T1000 (cell line): Measurements from ENCODE around the gene MESP2.
"Not testable (repeated sequence)": the region's sequence is repeated elsewhere in the genome, so short reads cannot be mapped to it uniquely, and the experiment has no call there.

ENCODE experiments used
- DNase-seq: peaks from one replicate; lab custom pipeline; 2025; ENCODE audit warnings: mixed read lengths; lab: John Stamatoyannopoulos, UW

MESP2 gene

DNA sequence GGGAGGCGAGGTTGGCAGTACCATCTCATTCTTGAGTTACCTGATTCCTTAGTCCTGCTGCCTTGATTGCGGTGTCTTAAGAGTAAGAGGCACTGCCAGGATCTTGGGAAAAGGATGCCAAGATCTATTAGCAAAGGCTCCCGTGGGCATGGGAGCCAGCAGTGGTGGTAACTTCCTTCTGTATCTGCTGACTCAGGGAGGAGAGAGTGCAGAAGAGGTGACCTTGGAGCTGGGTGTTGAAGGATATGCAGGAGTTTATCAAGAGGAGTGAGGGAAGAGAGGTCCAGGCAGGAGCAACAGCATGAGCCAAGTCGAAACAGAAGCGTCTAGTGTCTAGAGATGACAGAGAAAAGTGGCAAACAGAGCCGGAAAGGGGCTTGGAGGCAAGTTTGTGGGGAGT, 4.5 kb downstream of the MESP2 start:
- no peak for DNase-seq

DNA sequence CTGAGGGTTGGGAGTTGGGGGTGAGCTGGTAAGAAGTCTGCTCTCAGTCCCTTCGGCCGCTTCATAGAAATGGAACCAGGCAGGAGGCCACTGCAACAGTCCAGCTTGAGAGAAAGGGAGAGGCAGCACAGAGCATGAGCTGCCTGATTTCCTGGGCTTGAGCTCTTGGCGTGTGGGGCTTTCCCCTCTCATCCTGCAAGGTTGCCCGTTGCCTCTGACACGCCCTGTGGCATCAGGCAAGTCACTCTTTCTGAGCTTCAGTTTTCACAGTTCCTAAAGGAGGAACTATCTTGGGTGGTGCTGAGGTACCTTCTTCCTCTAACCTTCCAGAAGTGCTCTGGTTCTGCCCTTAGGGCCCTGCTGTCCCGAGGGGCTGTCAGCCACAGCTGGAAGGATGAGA, 4.9 kb downstream of the MESP2 start:
- no peak for DNase-seq

DNA sequence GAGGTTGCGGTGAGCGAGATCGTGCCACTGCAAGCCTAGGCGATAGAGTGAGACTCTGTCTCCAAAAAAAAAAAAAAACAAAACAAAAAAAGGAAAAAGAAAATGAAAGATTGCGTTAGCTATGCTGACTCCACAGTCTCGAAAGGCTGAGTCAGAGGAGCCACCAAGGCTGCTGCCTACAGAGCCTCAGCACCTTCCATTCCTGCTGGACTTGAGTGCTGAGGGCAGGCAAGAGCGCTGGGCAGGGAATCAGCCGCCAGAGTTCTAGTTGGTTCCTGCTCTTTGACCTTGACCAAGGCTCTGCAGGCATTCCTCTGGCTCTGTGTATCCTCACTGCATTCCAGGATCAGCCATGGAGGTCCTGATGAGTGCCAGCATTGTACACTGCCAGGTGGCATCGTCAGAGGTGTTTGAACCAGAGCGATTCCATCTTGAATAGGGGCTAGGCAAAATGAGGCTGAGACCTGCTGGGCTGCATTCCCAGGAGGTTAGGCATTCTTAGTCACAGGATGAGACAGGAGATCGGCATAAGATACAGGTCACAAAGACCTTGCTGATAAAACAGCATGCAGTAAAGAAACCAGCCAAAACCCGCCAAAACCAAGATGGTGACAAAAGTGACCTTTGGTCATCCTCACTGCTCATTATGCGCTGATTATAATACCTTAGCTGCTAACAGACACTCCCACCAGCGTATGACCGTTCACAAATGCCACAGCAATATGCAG, 5.9 kb downstream of the MESP2 start:
- peak; percentile 32 for DNase-seq

DNA sequence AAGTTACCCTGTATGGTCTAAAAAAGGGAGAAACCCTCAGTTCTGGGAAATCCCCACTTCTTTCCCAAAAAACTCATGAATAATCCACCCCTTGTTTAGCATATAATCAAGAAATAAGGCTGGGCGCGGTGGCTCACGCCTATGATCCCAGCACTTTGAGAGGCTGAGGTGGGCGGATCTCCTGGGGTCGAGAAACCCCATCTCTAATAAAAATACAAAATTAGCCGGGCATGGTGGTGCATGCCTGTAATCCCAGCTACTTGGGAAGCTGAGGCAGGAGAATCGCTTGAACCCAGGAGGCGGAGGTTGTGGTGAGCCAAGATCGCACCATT, 6.5 kb downstream of the MESP2 start:
- not testable (repeated sequence) for DNase-seq

DNA sequence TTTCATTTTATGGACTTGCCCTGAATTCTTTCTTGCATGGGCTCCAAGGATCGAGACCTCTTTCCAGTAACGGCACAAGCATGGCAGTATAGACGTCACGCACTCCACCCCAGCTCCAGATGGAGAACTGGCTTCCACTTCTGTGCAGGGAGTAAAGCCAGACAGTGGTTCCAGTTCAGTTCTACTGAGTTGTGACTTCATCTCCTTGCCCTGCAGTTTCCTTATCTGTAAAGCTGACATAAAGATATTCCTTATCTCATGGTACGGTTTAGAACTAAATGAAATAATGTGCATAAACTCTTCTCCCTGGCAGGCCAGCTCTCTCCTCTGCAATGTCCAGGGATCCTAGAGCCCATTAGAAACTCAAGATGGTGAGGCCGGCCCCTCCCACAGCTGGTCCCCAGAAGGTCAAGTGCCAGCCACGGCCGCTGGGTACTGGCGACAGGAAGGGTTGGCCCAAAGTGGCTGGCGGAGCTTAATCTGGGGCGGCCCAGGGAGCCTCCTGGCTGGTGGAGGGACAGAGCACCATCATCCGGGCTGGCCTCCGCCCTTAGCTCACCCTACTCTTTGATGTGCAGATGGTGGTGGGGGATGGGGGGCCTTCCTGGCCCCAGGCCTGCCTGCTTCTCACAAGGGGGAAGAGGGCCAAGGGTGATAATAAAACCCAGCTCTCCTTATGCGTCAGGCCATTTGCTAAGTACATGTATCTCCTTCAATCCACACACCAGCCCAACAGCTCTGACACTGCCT, 7.2 kb downstream of the MESP2 start:
- DNase-seq: no peak

DNA sequence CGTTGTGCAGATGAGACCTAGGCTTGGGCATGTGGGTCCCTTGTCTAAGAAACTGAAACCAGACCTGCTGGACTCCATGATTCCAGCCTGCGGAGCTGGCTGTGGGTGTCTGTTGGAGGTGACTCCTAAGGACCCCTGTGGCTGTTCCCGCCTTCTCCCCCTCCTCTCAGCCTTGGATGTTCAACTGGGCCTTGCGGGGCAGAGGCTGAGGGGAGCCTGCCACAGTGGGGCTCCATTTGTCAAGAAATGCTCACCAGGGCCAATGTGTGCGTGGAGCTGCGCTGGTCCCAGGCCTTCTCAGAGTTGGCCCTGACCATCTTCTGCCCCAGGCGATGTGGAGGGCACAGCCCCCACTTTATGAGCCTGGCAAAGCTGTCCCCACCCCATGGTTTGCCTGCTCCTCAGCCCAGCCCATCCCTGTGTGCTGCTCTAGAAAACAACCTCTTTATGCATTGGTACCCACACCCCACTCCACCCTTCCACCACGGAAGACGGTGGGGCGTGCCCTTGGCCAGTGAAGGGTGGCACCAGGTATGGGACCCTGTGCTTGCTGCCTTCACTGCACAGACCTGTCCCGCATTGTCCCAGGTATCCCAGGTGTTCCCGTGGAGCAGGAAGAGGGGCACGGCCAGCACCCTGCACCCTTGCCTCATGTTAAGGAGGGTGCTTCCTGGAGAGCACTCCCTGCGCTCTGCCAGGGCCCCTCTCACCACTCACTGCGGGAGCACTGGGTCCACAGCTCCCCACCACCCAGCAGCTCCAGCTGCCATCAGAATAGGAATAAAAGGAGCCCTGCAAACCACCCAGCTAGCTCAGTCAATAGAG, 7.9 kb downstream of the MESP2 start:
- no peak for DNase-seq

DNA sequence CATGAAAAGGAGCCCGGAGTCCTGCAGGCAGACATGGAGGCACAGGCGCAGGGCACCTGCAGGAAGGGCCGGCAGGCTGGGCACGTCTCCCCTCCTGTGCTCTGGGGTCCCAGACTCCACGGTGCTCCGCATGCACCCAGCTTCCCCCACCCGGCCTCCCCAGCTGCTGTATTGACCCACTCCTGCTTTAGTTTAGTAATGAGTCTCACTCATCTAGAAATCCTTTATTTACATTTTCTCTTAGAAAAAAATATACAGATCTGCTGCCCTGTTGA, 8.5 kb downstream of the MESP2 start:
- no peak for DNase-seq

DNA sequence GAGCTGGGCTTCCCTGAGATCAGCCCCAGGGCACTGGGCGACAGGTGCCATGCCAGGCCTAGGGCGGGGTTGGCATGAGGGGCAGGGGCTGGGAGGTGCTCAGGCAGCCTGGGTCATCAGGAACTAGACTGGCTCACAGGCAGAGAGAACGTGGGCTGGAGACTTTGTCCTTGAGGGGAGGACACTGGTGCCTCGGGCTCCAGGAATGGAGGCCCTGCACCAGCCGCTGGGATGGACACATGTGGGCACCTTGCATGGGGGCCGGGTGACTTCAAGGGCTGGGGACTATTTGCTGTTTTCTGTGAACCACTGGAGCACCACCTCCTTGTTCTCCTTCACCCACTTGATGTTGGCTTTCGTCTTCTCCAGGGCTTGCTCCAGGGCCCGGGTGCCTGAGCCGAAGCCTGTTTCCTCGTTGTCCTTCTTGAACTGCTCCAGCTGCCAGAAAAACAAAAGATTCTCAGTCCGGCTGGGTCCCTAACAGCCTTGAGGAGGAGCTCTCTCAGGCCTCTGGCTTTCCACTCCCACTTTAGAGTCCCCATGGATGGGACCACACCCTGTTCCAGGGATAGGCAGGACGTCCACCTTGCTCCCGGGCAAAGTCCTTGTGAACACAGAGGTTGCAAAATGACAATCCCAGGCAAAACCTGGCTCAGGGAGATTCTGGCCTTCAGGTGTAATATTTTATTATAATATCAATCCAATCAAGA, 9.1 kb downstream of the MESP2 start:
- DNase-seq: no peak

DNA sequence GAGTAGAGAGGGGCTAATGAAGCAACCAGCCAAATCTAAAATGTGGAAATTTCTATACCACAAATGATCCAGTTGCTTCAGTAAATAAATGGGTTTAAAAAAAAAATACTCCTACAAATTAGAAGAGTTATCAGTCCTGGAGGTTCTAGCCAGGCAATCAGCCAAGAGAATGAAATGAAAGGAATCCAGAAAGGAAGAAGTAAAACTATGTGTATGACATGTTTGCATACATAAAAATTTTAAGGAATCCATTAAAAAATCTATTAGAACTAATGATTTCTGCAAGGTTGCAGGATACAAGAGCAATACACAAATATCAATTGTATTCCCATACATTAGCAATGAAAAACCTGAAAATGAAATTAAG, 9.6 kb downstream of the MESP2 start:
- no peak for DNase-seq

DNA sequence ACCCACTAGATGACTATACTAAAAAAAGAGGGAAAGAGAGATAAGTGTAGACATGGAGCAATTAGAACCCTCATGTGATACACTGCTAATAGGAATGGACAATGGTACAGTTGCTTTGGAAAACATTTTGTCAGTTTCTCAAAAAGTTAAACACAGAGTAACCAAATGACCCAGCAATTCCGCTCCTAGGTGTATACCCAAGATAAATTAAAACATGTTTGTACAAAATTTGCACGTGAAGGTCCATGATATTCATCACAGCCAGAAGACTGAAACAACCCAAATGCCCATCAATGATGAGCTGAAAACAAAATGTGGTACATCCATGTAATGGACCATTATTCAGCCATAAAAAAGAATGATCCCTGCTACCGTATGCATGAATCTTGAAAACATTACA, 11.8 kb downstream of the MESP2 start:
- no peak for DNase-seq

DNA sequence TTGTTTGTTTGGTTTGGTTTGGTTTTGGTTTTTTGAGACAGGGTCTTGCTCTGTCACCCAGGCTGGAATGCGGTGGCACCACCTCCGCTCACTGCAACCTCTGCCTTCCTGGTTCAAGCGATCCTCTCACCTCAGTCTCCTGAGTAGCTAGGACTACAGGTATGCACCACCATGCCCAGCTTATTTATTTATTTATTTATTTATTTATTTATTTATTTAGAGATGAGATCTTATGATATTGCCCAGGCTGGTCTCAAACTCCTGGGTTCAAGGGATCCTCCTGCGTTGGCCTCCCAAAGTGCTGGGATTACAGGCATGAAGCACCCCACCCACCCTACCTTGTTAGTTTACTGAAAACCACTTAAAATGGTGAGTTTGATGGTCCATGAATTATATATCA, 12.5 kb downstream of the MESP2 start:
- DNase-seq: not testable (repeated sequence)

DNA sequence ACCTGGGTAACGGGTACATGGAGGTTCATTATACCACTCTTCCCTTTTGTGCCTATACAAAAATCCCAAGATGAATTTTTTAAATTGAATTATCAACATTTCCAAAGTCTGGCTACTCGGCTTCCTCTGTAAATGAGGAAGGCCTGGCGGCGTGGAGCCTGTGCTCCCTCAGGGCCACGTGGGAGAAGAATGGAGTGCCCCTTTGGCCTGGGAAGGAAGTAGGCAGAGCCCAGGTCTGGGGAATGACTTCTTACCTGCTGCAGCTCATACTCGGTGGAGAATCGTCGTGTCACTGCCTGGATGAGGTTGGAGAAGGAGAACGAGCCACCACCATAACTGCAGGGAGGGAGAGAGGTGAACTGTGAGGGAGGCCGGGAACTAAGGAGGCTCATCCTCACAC, 14.1 kb downstream of the MESP2 start:
- no peak for DNase-seq

DNA sequence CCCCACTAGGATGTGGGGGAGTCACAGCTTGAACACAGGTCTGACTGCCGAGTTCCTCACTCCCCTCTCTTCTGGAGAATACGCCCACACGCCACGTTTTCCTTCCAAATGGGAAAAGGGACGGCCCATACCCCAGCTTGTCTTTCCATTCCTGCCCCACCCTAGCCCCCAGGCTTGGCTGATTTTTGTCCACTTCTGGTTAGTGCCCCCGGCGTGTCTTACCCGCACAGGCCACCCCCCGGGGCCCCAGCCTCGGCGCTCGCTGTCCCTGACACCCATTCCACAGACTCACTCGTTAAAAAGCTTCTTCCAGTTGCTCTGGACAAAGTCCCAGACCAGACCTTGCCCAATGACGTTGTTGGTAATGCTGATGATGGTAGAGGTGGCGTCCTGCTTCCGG, 14.5 kb downstream of the MESP2 start:
- DNase-seq: no peak

DNA sequence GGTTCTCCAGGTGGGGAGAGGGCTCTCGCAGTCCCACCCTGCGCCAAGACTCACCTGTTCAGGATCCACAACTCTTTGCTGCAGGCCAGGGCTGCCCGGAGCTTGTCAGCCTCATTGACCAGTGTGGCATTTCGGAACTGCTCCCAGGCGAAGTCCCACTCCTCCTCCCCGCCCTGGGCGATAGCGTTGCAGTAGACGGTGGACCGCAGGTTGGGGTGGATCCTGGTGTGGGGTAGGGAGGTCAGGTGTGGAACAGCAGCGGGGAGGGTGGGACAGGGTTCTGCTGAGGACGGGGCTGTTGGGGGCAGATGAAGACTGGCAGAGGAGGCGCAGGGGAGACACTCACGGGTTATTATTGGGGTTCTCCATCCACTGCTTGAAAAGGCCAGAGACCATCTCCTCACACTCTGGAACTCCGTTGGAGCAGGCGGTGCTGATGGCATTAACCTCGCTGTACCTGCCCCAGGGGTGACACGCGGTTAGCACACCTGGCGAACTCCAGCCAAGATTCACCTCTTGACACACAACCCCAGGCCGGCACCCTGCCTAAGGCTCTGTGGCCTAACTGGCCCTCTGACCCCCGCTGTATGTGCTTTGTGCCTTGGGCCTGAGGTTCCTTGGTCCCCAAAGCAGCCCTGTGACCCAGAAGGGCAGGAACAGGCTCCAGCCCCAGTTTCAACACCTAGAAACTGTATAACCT, 16.1 kb downstream of the MESP2 start:
- no peak for DNase-seq

DNA sequence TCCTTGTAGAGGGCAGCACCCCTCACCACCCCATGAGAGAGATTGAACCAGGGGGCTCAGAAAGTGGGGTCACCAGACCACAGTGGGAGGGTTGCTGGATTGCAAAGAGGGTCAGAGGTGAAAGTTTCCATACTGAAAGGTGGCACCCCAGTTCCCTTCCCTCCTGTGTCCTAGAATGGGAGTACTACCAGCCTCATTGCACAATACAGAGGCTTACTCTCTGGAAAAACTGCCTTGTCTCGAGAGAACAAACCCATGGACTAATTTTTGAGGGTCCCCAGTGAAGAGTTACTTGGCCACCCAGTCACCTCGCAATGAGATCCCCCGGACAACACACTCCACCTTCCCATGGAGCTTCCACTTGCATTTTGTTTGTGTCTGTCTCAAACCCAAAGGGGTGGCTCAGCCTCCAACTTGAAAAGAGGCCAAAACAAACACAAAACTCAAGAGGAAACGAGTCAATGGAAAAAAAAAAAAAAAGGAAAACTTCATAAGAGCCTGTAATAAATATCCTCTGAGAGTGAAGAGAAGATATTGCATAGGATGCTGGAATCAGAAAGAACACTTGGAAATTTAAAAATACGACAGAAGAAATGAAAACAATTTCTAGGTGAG, 18.6 kb downstream of the MESP2 start:
- no peak for DNase-seq

DNA sequence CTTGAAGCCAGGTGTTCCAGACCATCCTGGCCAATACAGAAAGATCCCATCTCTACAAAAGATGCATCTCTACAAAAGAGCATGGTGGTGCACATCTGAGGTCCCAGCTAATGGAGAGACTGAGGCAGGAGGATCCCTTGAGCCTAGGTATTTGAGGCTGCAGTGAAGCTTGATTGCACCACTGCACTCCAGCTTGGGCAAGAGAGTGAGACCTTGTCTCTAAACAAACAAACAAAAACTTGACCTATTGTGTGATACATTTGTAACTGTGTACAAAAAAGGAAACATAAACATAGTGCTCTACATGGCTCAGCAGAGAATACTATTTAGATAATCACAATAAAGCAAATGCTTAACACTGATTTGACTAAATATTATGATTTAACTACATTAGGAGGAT, 19.9 kb downstream of the MESP2 start:
- no peak for DNase-seq

DNA sequence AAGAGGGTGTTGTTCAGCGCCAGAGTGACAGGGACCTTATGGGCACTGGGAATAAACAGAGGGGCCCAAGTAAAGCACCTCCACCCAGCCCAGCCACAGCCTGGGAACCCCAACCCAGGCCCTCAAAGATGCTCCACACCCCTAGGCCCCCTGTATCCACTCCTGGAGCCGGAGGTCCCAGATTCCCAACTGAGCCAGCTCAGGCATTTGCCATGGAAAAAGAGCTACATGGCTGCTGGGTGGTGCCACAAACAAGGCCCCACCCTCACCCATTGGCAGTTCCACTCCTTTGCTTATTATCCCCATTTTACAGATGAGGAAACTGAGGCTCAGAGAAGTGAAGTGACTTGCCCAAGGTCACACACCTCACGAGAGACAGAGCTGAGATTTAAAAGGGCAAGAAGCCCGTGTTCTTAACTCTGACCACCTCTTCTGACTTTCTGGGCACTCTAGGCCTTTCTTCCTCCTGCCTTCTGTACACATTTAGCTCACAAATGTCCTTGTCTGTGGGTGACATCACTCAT, 21.6 kb downstream of the MESP2 start:
- DNase-seq: no peak

DNA sequence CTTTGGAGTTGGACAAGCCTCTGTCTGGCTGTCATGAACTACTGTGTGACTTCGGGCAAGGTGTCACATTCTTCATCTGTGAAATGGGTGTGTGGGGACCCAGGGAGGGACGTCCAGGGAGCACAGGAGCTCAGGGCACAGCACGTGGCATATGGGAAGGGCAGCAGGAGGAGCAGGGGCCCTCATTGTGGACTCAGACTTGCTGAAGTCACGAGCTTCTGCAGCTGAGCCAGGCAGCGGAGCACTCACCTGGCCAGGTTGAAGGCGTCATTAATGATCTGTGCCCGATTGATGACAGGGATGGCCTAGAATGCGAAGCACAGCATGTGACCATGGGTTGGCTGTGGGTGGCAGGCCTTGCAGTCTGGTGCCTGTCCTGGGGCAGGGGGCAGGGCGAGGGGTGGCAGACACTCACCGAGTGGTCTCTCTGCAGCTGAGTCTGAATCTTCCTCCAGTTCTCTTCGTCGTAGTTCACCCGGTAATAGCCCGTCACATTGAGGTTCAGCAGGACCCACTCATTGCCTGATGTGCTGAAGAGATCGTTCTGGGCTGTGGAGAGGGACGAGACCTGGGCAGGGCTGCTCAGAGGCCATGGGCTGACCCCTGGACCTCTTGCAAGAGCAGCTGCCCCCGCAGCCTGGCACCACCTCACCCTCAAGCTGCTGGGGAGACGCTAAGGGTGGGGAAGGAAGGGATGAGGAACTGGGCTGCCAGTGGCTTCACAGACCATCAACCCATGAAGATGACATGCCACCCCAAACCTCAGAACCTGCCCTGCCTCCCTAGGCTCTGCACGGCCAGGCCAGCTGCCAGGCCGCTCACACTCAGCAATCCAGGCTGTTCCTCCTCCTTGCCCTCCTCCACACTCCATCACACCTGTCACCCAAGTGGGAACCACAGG, 23.1 kb downstream of the MESP2 start:
- no peak for DNase-seq

DNA sequence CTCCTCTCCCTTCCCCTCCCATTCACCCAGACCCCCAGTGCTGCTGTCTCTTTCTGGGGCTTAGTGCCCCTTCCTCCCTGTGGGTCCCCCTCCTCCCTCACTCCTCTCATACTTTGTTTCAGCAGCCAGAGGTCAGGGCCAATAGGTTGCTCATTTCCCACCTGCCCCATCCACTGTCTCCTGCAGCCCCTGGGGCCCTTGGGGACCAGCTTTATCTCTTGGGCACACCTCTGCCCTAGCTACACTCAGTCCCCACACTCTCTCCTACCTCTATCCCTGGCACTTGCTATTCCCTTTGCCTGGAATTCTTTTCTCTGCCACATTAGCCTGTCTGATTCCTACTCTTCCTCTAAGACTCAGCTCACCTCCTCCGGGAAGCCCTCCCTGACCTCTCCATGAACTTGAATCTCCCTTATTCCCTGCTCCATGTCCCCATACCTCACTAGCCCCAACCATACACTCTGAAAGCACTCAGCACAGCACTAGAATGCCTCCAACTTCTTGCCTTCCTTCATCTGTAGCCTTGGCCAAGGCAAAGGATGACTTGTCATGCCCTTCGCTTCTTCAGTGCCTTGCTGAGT, 23.9 kb downstream of the MESP2 start:
- no peak for DNase-seq
